HEK293T (cell line): ENCODE results near the gene CHMP4B.

Experiments used
- BHLHE40 ChIP-seq: fragments of 450-650 bp; IDR thresholded peaks from 2 replicates; pipeline ENCODE4 v1.6.1; 2016; ENCODE audit warnings: mild to moderate bottlenecking, moderate library complexity, borderline replicate concordance
- FOXA1 ChIP-seq: fragments of 450-650 bp; IDR thresholded peaks from 2 replicates; pipeline ENCODE4 v1.6.1; 2016; ENCODE audit warnings: mild to moderate bottlenecking
- FOXM1 ChIP-seq: fragments of 450-650 bp; IDR thresholded peaks from 2 replicates; pipeline ENCODE4 v1.6.1; 2017; ENCODE audit warnings: mild to moderate bottlenecking, borderline replicate concordance
- LEF1 ChIP-seq: fragments of 450-650 bp; IDR thresholded peaks from 2 replicates; pipeline ENCODE4 v1.6.1; 2017; ENCODE audit warnings: mild to moderate bottlenecking, borderline replicate concordance
- SP1 ChIP-seq: fragments of 450-650 bp; IDR thresholded peaks from 2 replicates; pipeline ENCODE4 v1.6.1; 2017

GRCh38 chr20:33889312-33889711, 78.2 kb downstream of the CHMP4B start:
- TF ChIP-seq BHLHE40 = no peak
- no peak for TF ChIP-seq FOXM1
- TF ChIP-seq SP1 = no peak
- TF ChIP-seq LEF1 = no peak
- no peak for TF ChIP-seq FOXA1
